Measurements from ENCODE around the gene ACSS2. TPM values are rescaled to one million over a fixed set of nuclear protein-coding genes. Genes with fewer than 3 reads are reported as not detected.

Gene ACSS2
- total RNA-seq, 4 donors from 2014 or later = 68.4 to 112 (median 94.3) TPM

- DNase-seq (ENCODE audit: low spot score in 2 of 2) = peak; percentile 25 to 53
- Histone ChIP-seq H3K4me1 (peaks cover 0 to 16% (median 4%) of the 10 kb centered on the region in 4 donors), H3K9me3 (no peaks in the 10 kb centered on the region), H3K27ac (peak overlapping the region; percentile 16 to 67 (median 34)), H3K27me3 (no peaks in the 10 kb centered on the region), H3K36me3 (peaks cover 0 to 84% (median 7%) of the 10 kb centered on the region in 3 donors), H3K4me3 (no peak overlapping the region)
- TF ChIP-seq EP300 (IDR thresholded peaks at IDR 0.05) = peak in 1 of 2 donors; percentile 41
- TF ChIP-seq, protein P1, sequence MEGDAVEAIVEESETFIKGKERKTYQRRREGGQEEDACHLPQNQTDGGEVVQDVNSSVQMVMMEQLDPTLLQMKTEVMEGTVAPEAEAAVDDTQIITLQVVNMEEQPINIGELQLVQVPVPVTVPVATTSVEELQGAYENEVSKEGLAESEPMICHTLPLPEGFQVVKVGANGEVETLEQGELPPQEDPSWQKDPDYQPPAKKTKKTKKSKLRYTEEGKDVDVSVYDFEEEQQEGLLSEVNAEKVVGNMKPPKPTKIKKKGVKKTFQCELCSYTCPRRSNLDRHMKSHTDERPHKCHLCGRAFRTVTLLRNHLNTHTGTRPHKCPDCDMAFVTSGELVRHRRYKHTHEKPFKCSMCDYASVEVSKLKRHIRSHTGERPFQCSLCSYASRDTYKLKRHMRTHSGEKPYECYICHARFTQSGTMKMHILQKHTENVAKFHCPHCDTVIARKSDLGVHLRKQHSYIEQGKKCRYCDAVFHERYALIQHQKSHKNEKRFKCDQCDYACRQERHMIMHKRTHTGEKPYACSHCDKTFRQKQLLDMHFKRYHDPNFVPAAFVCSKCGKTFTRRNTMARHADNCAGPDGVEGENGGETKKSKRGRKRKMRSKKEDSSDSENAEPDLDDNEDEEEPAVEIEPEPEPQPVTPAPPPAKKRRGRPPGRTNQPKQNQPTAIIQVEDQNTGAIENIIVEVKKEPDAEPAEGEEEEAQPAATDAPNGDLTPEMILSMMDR (IDR thresholded peaks at IDR 0.05) = no peak
- WGBS, 2 donors = 62 to 72% methylated on average over 14 of the region's 14 CpGs
These were observed 62.2 kb downstream of the ACSS2 start for GRCh38 chr20:34938466-34939163.

GRCh38 chr20:34940081-34940481 lies 63.7 kb downstream of the ACSS2 start:
- TF ChIP-seq POLR2A (IDR thresholded peaks at IDR 0.05) (no peak), EP300 (IDR thresholded peaks at IDR 0.05) (no peak)
- TF ChIP-seq, protein P1 (IDR thresholded peaks at IDR 0.05) = no peak
- H3K4me1 ChIP-seq = peaks cover 0 to 16% (median 4%) of the 10 kb centered on the region in 4 donors
- no peaks in the 10 kb centered on the region for H3K9me3 ChIP-seq
- H3K4me3 ChIP-seq = no peak overlapping the region
- peaks cover 0 to 80% (median 7%) of the 10 kb centered on the region in 3 donors for H3K36me3 ChIP-seq
- no peak overlapping the region for H3K27ac ChIP-seq
- no peaks in the 10 kb centered on the region for H3K27me3 ChIP-seq
- no peak for DNase-seq (ENCODE audit: low spot score in 2 of 2)
- WGBS, 2 donors = 83 to 96% methylated on average over 1 of the region's 1 CpG

DNA sequence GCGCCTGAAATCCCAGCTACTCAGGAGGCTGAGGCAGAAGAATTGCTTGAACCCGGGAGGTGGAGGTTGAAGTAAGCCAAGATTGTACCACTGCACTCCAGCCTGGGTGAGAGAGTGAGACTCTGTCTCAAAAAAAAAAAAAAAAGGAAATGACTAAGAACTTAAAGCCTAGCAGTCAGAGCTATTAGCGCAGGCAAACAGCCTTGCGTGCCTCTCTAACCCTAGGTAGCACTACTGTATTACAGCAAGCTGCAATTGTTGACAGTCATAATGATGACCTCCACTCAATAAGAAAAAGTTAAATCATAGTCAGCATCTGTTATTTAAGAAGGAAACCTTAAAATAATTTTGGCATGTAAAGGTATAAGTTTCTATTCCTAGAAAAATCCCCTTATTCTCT lies 64.8 kb downstream of the ACSS2 start:
- H3K36me3 ChIP-seq = peaks cover 0 to 80% (median 7%) of the 10 kb centered on the region in 3 donors
- no peak for DNase-seq (ENCODE audit: low spot score in 2 of 2)
- TF ChIP-seq POLR2A (IDR thresholded peaks at IDR 0.05) (no peak), EP300 (IDR thresholded peaks at IDR 0.05) (no peak)
- TF ChIP-seq, protein P1 (IDR thresholded peaks at IDR 0.05) = no peak

GRCh38 chr20:34942301-34942700 lies 65.9 kb downstream of the ACSS2 start:
- no peak overlapping the region for H3K27ac ChIP-seq
- H3K27me3 ChIP-seq = no peaks in the 10 kb centered on the region
- WGBS, 2 donors = 97 to 100% methylated on average over 5 to 6 of the region's 9 CpGs
- TF ChIP-seq EP300 (IDR thresholded peaks at IDR 0.05) = no peak
- H3K36me3 ChIP-seq = peaks cover 0 to 70% (median 7%) of the 10 kb centered on the region in 3 donors
- H3K4me3 ChIP-seq = no peak overlapping the region
- H3K4me1 ChIP-seq = peaks cover 0 to 16% (median 4%) of the 10 kb centered on the region in 4 donors
- DNase-seq (ENCODE audit: low spot score in 2 of 2) = no peak
- no peaks in the 10 kb centered on the region for H3K9me3 ChIP-seq

More for the DNA sequence above, 64.8 kb downstream of the ACSS2 start:
- H3K4me1 ChIP-seq = peaks cover 0 to 16% (median 4%) of the 10 kb centered on the region in 4 donors
- no peaks in the 10 kb centered on the region for H3K27me3 ChIP-seq
- WGBS, 2 donors = 80 to 92% methylated on average over 4 of the region's 4 CpGs
- no peak overlapping the region for H3K4me3 ChIP-seq
- no peaks in the 10 kb centered on the region for H3K9me3 ChIP-seq
- H3K27ac ChIP-seq = no peak overlapping the region

DNA sequence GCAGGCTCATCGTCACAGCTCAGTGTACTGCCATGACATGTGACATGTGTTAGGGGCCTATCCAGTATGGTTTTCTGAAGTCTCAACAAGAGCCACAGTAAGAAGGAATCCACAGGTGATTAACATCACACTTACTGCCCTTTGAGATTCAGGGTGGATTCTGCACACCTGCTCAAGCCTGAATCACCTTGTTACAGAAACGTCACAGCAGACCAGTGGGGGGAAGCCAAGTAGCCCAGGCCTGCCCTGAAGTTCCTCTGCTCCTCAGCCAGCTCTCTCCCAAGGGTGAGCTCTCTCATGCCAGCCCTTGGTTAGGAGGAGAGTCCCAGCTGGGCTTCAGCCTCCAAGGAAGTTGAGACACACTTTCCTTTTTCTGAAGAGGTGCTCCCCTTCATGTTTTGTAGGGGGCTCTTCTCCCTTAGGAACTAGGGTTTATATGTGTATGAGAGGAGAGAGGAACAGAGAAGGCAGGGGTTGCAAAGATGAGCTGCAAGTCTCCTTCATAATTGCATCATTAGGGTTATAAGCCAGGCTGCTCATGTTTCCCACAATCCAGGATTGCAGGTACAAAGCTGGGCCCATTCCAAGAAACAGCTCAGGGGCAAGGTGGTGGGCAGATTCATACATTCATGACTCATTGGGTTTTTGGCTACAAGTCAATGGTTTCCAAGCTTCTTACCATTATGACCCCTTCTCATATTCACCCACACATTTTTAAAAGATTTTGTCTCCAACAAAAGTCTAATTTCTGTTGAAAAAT lies 67.6 kb downstream of the ACSS2 start:
- H3K27ac ChIP-seq = no peak overlapping the region
- TF ChIP-seq, protein P1 (IDR thresholded peaks at IDR 0.05) = no peak
- TF ChIP-seq POLR2A (IDR thresholded peaks at IDR 0.05) (no peak), EP300 (IDR thresholded peaks at IDR 0.05) (no peak)
- no peak for DNase-seq (ENCODE audit: low spot score in 2 of 2)

More for the DNA sequence above, 67.6 kb downstream of the ACSS2 start:
- H3K4me1 ChIP-seq = peaks cover 0 to 3% (median 0%) of the 10 kb centered on the region in 4 donors
- H3K27me3 ChIP-seq = no peaks in the 10 kb centered on the region
- no peak overlapping the region for H3K4me3 ChIP-seq
- WGBS, 2 donors = 82 to 88% methylated on average over 2 of the region's 2 CpGs
- H3K36me3 ChIP-seq = peaks cover 0 to 58% (median 7%) of the 10 kb centered on the region in 3 donors
- H3K9me3 ChIP-seq = no peaks in the 10 kb centered on the region

Measured in tibial nerve (tissue), 4 donors.